ENCODE measurements around the gene KLHL40. TPM values are rescaled to one million over a fixed set of nuclear protein-coding genes. Genes with fewer than 3 reads are reported as not detected.

The KLHL40 gene
- total and polyA plus RNA-seq, 2 donors (not counting 3 experiments of a cell fraction or from before 2014, with no cell fraction given): not detected

DNA sequence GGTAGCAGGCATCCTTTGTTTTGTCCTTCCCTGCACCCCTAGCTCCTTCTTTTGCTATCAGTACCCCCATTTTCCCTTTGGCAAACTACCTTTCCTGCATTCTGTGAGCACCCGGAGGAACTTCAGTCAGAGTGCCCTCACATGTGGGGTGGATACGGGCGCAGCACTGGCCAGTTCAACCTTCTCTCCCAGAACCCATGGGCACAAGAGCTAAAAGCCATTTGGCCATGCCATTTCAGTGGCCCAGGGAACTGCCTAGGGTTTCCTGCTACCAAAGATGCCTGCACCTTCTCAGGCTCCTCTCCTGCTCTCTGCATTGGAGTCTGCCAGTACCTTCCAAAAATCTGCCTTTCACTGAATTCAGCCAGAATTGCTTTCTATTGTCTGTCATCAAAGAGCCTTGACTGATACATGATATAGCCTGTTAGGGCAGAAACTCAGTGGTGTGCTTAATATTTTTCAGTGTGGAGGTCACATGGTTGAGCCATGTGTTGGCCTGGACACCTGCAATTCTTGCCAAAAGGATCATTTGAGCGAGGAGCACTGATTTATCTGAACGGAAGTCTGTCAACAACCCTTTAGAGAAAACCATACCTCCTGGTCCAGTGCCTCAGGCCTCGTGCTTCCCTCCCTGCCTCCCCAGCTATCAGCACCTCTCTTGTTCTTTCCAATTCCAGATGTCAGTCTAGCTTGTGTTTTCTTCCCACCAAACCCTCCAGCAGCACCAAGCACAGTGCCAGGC lies 44.2 kb downstream of the KLHL40 start:
- CTCF ChIA-PET: interaction anchor here (1.4 kb wide), 1 partner anchor 15 kb away, joined by 4 read pairs; no protein-coding TSS in a partner anchor
- H4K20me1 ChIP-seq (replicated peaks; ENCODE audit: control insufficient read depth, extremely low read depth, insufficient read depth, low read length): no peaks in the 10 kb centered on the region
- DNase-seq (ENCODE audit: low read depth, low spot score) (no peak), FAIRE-seq (no peak)
- H3K9me3 ChIP-seq (replicated peaks; ENCODE audit: control insufficient read depth, insufficient read depth, low read length): no peaks in the 10 kb centered on the region
- no peak overlapping the region for H3K4me3 ChIP-seq (replicated peaks in 1 of 3; ENCODE audit: insufficient read depth in 1 of 3, low read depth in 1 of 3, low read length in 3 of 3)
- intact Hi-C loops (cut with micrococcal nuclease) (no loop called here), dilution Hi-C loops (cut with MboI; ENCODE audit: extremely low pct_ligation_motif_present, low sequenced_read_pairs) (no loop called here)
- H3K79me2 ChIP-seq (ENCODE audit: control insufficient read depth, insufficient read depth, low read length): no peaks in the 10 kb centered on the region
- H3K4me1 ChIP-seq (ENCODE audit: control insufficient read depth, extremely low read depth, insufficient read depth, low read length): no peaks in the 10 kb centered on the region
- no peak overlapping the region for H3K4me2 ChIP-seq (ENCODE audit: insufficient read depth, low read length)
- H3K27ac ChIP-seq (ENCODE audit: insufficient read depth, low read depth, low read length): no peak overlapping the region
- TF ChIP-seq FOS (IDR thresholded peaks at IDR 0.05; ENCODE audit: borderline replicate concordance, insufficient read depth, low read length) (no peak), JUN (IDR thresholded peaks at IDR 0.05; ENCODE audit: borderline replicate concordance, insufficient read depth, insufficient read length, low read depth) (no peak), EZH2 (IDR thresholded peaks at IDR 0.05; ENCODE audit: borderline replicate concordance, low read depth, low read length, severe bottlenecking) (no peak), POLR2A (IDR thresholded peaks at IDR 0.05; ENCODE audit: low read depth, low read length) (no peak), POLR2AphosphoS5 (IDR thresholded peaks at IDR 0.05; ENCODE audit: insufficient read depth, low read depth, low read length) (no peak), GATA2 (IDR thresholded peaks at IDR 0.05; ENCODE audit: insufficient read depth, insufficient read length, low read depth, low read length) (no peak), MYC (IDR thresholded peaks at IDR 0.05; ENCODE audit: low read depth, low read length) (no peak), CTCF (IDR thresholded peaks at IDR 0.05; ENCODE audit: extremely low read depth in 1 of 2, insufficient read depth in 1 of 2, low read depth in 1 of 2, low read length in 2 of 2) (no peak)
- TF ChIP-seq, protein P1, sequence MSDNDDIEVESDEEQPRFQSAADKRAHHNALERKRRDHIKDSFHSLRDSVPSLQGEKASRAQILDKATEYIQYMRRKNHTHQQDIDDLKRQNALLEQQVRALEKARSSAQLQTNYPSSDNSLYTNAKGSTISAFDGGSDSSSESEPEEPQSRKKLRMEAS (IDR thresholded peaks at IDR 0.05; ENCODE audit: insufficient read depth, insufficient read length): no peak
- no peaks in the 10 kb centered on the region for H3K36me3 ChIP-seq (ENCODE audit: control insufficient read depth in 2 of 2, extremely low read depth in 1 of 2, insufficient read depth in 2 of 2, low read length in 2 of 2)
- POLR2A ChIA-PET: no interaction called here
- no peak overlapping the region for H2AFZ ChIP-seq (ENCODE audit: low read depth, low read length)
- BruUV-seq (replicated peaks): no TSS peak
- peaks cover 7 to 9% of the 10 kb centered on the region in 2 experiments for H3K27me3 ChIP-seq (ENCODE audit: control insufficient read depth in 2 of 2, insufficient read depth in 2 of 2, low read length in 2 of 2)
- no peaks in the 10 kb centered on the region for H3K9me1 ChIP-seq (replicated peaks; ENCODE audit: control insufficient read depth, extremely low read depth, insufficient read depth, low read length)
- no peak overlapping the region for H3K9ac ChIP-seq (replicated peaks; ENCODE audit: extremely low read depth, insufficient read depth, low read length)
